Measurements from ENCODE around the gene CCDC188.
"Not testable (repeated sequence)": the region's sequence is repeated elsewhere in the genome, so short reads cannot be mapped to it uniquely, and the experiment has no call there.

The CCDC188 gene

GRCh38 chr22:20169253-20169822 is 18.5 kb upstream of the CCDC188 start:
- no peak for DNase-seq (ENCODE audit: low spot score)

- DNase-seq (ENCODE audit: low spot score) = no peak
Observed at GRCh38 chr22:20167643-20168322, 16.9 kb upstream of the CCDC188 start.

GRCh38 chr22:20166703-20167102 is 15.8 kb upstream of the CCDC188 start:
- DNase-seq (ENCODE audit: low spot score) = no peak

GRCh38 chr22:20165913-20166312 is 15.1 kb upstream of the CCDC188 start:
- no peak for DNase-seq (ENCODE audit: low spot score)

GRCh38 chr22:20165421-20165820 is 14.6 kb upstream of the CCDC188 start:
- no peak for DNase-seq (ENCODE audit: low spot score)

GRCh38 chr22:20164863-20165262 is 14.0 kb upstream of the CCDC188 start:
- DNase-seq (ENCODE audit: low spot score) = no peak

- no peak for DNase-seq (ENCODE audit: low spot score)
Observed at GRCh38 chr22:20160041-20160440, 9.2 kb upstream of the CCDC188 start.

- DNase-seq (ENCODE audit: low spot score) = not testable (repeated sequence)
Observed at GRCh38 chr22:20159531-20159930, 8.7 kb upstream of the CCDC188 start.

GRCh38 chr22:20159076-20159475 is 8.2 kb upstream of the CCDC188 start:
- DNase-seq (ENCODE audit: low spot score) = no peak

- no peak for DNase-seq (ENCODE audit: low spot score)
Observed at GRCh38 chr22:20158391-20159036, 7.7 kb upstream of the CCDC188 start.

GRCh38 chr22:20157430-20158183 is 6.8 kb upstream of the CCDC188 start:
- no peak for DNase-seq (ENCODE audit: low spot score)

- DNase-seq (ENCODE audit: low spot score) = peak; percentile 85
Observed at GRCh38 chr22:20156611-20157429, 6.0 kb upstream of the CCDC188 start.

- DNase-seq (ENCODE audit: low spot score) = no peak
Observed at GRCh38 chr22:20156042-20156389, 5.2 kb upstream of the CCDC188 start.

- DNase-seq (ENCODE audit: low spot score) = peak; percentile 38
Observed at GRCh38 chr22:20155330-20156041, 4.6 kb upstream of the CCDC188 start.

- no peak for DNase-seq (ENCODE audit: low spot score)
Observed at GRCh38 chr22:20154602-20155187, 3.8 kb upstream of the CCDC188 start.

GRCh38 chr22:20153945-20154344 is 3.1 kb upstream of the CCDC188 start:
- no peak for DNase-seq (ENCODE audit: low spot score)

- DNase-seq (ENCODE audit: low spot score) = no peak
Observed at GRCh38 chr22:20152464-20152890, 1.6 kb upstream of the CCDC188 start.

- no peak for DNase-seq (ENCODE audit: low spot score)
Observed at GRCh38 chr22:20151276-20151588, 377 bp upstream of the CCDC188 start.

GRCh38 chr22:20149257-20150250 is 1.3 kb downstream of the CCDC188 start:
- no peak for DNase-seq (ENCODE audit: low spot score)

GRCh38 chr22:20148414-20148813 is 2.4 kb downstream of the CCDC188 start:
- no peak for DNase-seq (ENCODE audit: low spot score)
